Stimulated activated CD8-positive, alpha-beta memory T cell treated with anti-CD3 and anti-CD28 coated beads, Interleukin-15, amount 100 ng/mL, for 1 hour (primary cell): ENCODE measurements around the gene CDC27.
"Not testable (repeated sequence)": the region's sequence is repeated elsewhere in the genome, so short reads cannot be mapped to it uniquely, and the experiment has no call there.

Experiments used
- DNase-seq: peaks from one replicate; pipeline ENCODE4 v3.0.0-alpha.2; 2020; ENCODE audit warnings: low read depth

CDC27 gene

GRCh38 chr17:47070266-47070665 lies 118.8 kb downstream of the CDC27 start:
- not testable (repeated sequence) for DNase-seq
